ENCODE data around the gene ARRB1.

DNA sequence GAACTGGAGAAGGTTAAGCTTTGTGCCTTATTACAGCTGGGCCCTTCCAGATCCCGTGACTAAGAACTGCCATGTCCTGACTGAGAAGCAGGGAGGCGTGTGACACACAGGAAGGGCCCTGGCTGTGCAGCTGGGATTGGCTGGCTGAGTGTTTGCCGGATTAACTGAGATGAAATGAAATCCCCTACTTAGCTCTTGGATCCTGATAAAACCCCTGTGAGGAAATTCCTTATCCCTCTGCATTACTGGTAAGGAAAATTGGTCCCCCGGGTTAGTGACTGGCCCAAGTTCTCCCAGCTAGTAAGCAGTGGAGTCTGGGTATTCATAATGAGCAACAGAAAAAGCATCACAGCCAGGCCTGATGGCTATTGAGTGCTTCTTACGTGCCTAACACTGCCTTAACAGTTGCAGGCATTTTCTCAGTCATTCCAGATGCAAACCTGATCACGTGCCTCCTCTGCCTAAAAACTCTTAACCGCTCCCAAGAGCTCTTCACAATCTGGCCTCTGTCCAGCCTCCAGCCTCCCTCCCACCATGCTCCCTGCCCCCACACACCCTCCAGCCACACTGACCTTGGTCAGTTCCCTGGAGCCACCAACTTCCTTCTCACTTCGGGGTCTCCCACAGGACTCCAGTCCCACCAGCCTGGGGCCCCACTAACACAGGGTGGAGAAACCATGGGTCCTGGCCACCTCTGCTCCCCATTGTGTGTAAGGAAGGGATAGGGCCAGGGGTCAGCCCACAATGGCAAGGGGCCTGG is 37.8 kb downstream of the ARRB1 start:
- no peak for TF ChIP-seq POLR2A (IDR thresholded peaks at IDR 0.05; ENCODE audit: low read depth, low read length)
- TF ChIP-seq, protein P1, sequence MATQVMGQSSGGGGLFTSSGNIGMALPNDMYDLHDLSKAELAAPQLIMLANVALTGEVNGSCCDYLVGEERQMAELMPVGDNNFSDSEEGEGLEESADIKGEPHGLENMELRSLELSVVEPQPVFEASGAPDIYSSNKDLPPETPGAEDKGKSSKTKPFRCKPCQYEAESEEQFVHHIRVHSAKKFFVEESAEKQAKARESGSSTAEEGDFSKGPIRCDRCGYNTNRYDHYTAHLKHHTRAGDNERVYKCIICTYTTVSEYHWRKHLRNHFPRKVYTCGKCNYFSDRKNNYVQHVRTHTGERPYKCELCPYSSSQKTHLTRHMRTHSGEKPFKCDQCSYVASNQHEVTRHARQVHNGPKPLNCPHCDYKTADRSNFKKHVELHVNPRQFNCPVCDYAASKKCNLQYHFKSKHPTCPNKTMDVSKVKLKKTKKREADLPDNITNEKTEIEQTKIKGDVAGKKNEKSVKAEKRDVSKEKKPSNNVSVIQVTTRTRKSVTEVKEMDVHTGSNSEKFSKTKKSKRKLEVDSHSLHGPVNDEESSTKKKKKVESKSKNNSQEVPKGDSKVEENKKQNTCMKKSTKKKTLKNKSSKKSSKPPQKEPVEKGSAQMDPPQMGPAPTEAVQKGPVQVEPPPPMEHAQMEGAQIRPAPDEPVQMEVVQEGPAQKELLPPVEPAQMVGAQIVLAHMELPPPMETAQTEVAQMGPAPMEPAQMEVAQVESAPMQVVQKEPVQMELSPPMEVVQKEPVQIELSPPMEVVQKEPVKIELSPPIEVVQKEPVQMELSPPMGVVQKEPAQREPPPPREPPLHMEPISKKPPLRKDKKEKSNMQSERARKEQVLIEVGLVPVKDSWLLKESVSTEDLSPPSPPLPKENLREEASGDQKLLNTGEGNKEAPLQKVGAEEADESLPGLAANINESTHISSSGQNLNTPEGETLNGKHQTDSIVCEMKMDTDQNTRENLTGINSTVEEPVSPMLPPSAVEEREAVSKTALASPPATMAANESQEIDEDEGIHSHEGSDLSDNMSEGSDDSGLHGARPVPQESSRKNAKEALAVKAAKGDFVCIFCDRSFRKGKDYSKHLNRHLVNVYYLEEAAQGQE (IDR thresholded peaks at IDR 0.05; ENCODE audit: low read depth, low read length), result no peak

All from GM12878 (cell line).